Measurements from ENCODE around the gene WNT5B.
"Not testable (repeated sequence)": the region's sequence is repeated elsewhere in the genome, so short reads cannot be mapped to it uniquely, and the experiment has no call there.

Gene WNT5B

GRCh38 chr12:1602706-1603105 is 26.3 kb upstream of the WNT5B start:
- not testable (repeated sequence) for DNase-seq

- peak; percentile 70 to 74 for DNase-seq
Observed at GRCh38 chr12:1603269-1603993, 25.6 kb upstream of the WNT5B start.

GRCh38 chr12:1604464-1604863 is 24.6 kb upstream of the WNT5B start:
- DNase-seq = no peak

GRCh38 chr12:1605129-1606020 is 23.7 kb upstream of the WNT5B start:
- DNase-seq = peak; percentile 86 to 89

- peak; percentile 96 to 99 for DNase-seq
Observed at GRCh38 chr12:1606021-1606622, 22.9 kb upstream of the WNT5B start.

GRCh38 chr12:1607940-1608712 is 20.9 kb upstream of the WNT5B start:
- peak; percentile 71 to 73 for DNase-seq

GRCh38 chr12:1608713-1609119 is 20.3 kb upstream of the WNT5B start:
- peak; percentile 88 to 92 for DNase-seq

- DNase-seq = no peak
Observed at GRCh38 chr12:1610072-1610643, 18.9 kb upstream of the WNT5B start.

- DNase-seq = no peak
Observed at GRCh38 chr12:1611803-1612572, 17.0 kb upstream of the WNT5B start.

GRCh38 chr12:1613860-1614259 is 15.2 kb upstream of the WNT5B start:
- DNase-seq = no peak

GRCh38 chr12:1614360-1614759 is 14.7 kb upstream of the WNT5B start:
- no peak for DNase-seq

- peak; percentile 70 to 71 for DNase-seq
Observed at GRCh38 chr12:1616233-1617066, 12.6 kb upstream of the WNT5B start.

- no peak for DNase-seq
Observed at GRCh38 chr12:1618489-1618888, 10.5 kb upstream of the WNT5B start.

- no peak for DNase-seq
Observed at GRCh38 chr12:1619159-1619558, 9.9 kb upstream of the WNT5B start.

GRCh38 chr12:1619587-1619986 is 9.4 kb upstream of the WNT5B start:
- peak; percentile 72 for DNase-seq

- DNase-seq = no peak
Observed at GRCh38 chr12:1620092-1620491, 8.9 kb upstream of the WNT5B start.

GRCh38 chr12:1622406-1622805 is 6.6 kb upstream of the WNT5B start:
- peak; percentile 48 to 67 for DNase-seq

GRCh38 chr12:1629338-1630132 is 504 bp downstream of the WNT5B start:
- no peak for DNase-seq

GRCh38 chr12:1630133-1630826 is 1.2 kb downstream of the WNT5B start:
- DNase-seq = no peak
